Skeletal muscle satellite cell (primary cell): ENCODE results near the gene CACNB3.
"Not testable (repeated sequence)": the region's sequence is repeated elsewhere in the genome, so short reads cannot be mapped to it uniquely, and the experiment has no call there.

Experiments
- H3K27me3 ChIP-seq: 2 replicates; pipeline ENCODE4 v1.7.0; 2013; ENCODE audit warnings: low read length; ENCODE audit not compliant: control insufficient read depth, insufficient read depth
- H3K36me3 ChIP-seq: 2 replicates; pipeline ENCODE4 v1.7.0; 2013; ENCODE audit warnings: mild to moderate bottlenecking, control low read depth, low read length; ENCODE audit not compliant: insufficient read depth
- H3K4me1 ChIP-seq: 2 replicates; pipeline ENCODE4 v1.7.0; 2013; ENCODE audit warnings: low read length; ENCODE audit not compliant: control insufficient read depth, insufficient read depth
- H3K4me2 ChIP-seq: 2 replicates; pipeline ENCODE4 v1.7.0; 2013; ENCODE audit warnings: mild to moderate bottlenecking, low read length
- H3K4me3 ChIP-seq: 2 replicates; pipeline ENCODE4 v1.7.0; 2013; ENCODE audit warnings: low read length
- H3K9ac ChIP-seq: 2 replicates; pipeline ENCODE4 v1.7.0; 2013; ENCODE audit warnings: mild to moderate bottlenecking, low read depth, low read length, moderate library complexity
- H3K9me3 ChIP-seq: replicated peaks from 2 replicates; pipeline ENCODE4 v1.7.0; 2013; ENCODE audit warnings: mild to moderate bottlenecking, control low read depth, low read length

The CACNB3 gene

GRCh38 chr12:48824905-48825304 lies 6.6 kb downstream of the CACNB3 start:
- Histone ChIP-seq H3K4me3 (no peak overlapping the region), H3K4me2 (no peak overlapping the region), H3K27me3 (no peaks in the 10 kb centered on the region), H3K36me3 (peaks cover 60% of the 10 kb centered on the region), H3K9ac (no peak overlapping the region), H3K4me1 (no peaks in the 10 kb centered on the region), H3K9me3 (no peaks in the 10 kb centered on the region)

- peaks cover 69% of the 10 kb centered on the region for H3K36me3 ChIP-seq
- H3K4me1 ChIP-seq, result no peaks in the 10 kb centered on the region
- no peak overlapping the region for H3K4me3 ChIP-seq
- no peak overlapping the region for H3K4me2 ChIP-seq
- no peak overlapping the region for H3K9ac ChIP-seq
- no peaks in the 10 kb centered on the region for H3K27me3 ChIP-seq
- H3K9me3 ChIP-seq, result no peaks in the 10 kb centered on the region
Measured at GRCh38 chr12:48826209-48826855, 8.0 kb downstream of the CACNB3 start.

- Histone ChIP-seq H3K4me2 (no peak overlapping the region), H3K9ac (no peak overlapping the region), H3K27me3 (no peaks in the 10 kb centered on the region), H3K4me3 (no peak overlapping the region), H3K36me3 (peaks cover 76% of the 10 kb centered on the region), H3K9me3 (no peaks in the 10 kb centered on the region), H3K4me1 (no peaks in the 10 kb centered on the region)
Measured at GRCh38 chr12:48827026-48827425, 8.7 kb downstream of the CACNB3 start.

- H3K36me3 ChIP-seq, result peaks cover 81% of the 10 kb centered on the region
- no peak overlapping the region for H3K4me2 ChIP-seq
- no peak overlapping the region for H3K4me3 ChIP-seq
- no peak overlapping the region for H3K9ac ChIP-seq
- no peaks in the 10 kb centered on the region for H3K9me3 ChIP-seq
- no peaks in the 10 kb centered on the region for H3K4me1 ChIP-seq
- H3K27me3 ChIP-seq, result no peaks in the 10 kb centered on the region
Measured at GRCh38 chr12:48827513-48828096, 9.3 kb downstream of the CACNB3 start.

- Histone ChIP-seq H3K9me3 (no peaks in the 10 kb centered on the region), H3K4me2 (no peak overlapping the region), H3K27me3 (no peaks in the 10 kb centered on the region), H3K4me3 (no peak overlapping the region), H3K4me1 (no peaks in the 10 kb centered on the region), H3K36me3 (peaks cover 88% of the 10 kb centered on the region), H3K9ac (no peak overlapping the region)
Measured at GRCh38 chr12:48828293-48828692, 10.0 kb downstream of the CACNB3 start.

GRCh38 chr12:48828841-48829575 lies 10.7 kb downstream of the CACNB3 start:
- Histone ChIP-seq H3K4me2 (no peak overlapping the region), H3K4me3 (no peak overlapping the region), H3K36me3 (peaks cover 92% of the 10 kb centered on the region), H3K4me1 (no peaks in the 10 kb centered on the region), H3K9me3 (no peaks in the 10 kb centered on the region), H3K27me3 (no peaks in the 10 kb centered on the region), H3K9ac (no peak overlapping the region)

GRCh38 chr12:48831257-48831656 lies 13.0 kb downstream of the CACNB3 start:
- no peak overlapping the region for H3K4me2 ChIP-seq
- H3K9ac ChIP-seq, result no peak overlapping the region
- no peak overlapping the region for H3K4me3 ChIP-seq
- H3K9me3 ChIP-seq, result no peaks in the 10 kb centered on the region
- no peaks in the 10 kb centered on the region for H3K4me1 ChIP-seq
- H3K36me3 ChIP-seq, result peaks cover 84% of the 10 kb centered on the region
- no peaks in the 10 kb centered on the region for H3K27me3 ChIP-seq

- H3K9ac ChIP-seq, result no peak overlapping the region
- peaks cover 86% of the 10 kb centered on the region for H3K36me3 ChIP-seq
- H3K4me3 ChIP-seq, result no peak overlapping the region
- no peak overlapping the region for H3K4me2 ChIP-seq
- no peaks in the 10 kb centered on the region for H3K27me3 ChIP-seq
- no peaks in the 10 kb centered on the region for H3K9me3 ChIP-seq
- H3K4me1 ChIP-seq, result no peaks in the 10 kb centered on the region
Measured at GRCh38 chr12:48832321-48833060, 14.2 kb downstream of the CACNB3 start.

GRCh38 chr12:48838048-48838447 lies 19.8 kb downstream of the CACNB3 start:
- Histone ChIP-seq H3K36me3 (peaks cover 55% of the 10 kb centered on the region), H3K27me3 (no peaks in the 10 kb centered on the region), H3K4me3 (no peak overlapping the region), H3K9me3 (no peaks in the 10 kb centered on the region), H3K4me2 (no peak overlapping the region), H3K9ac (no peak overlapping the region), H3K4me1 (no peaks in the 10 kb centered on the region)

GRCh38 chr12:48842021-48842420 lies 23.7 kb downstream of the CACNB3 start:
- not testable (repeated sequence) for H3K4me3 ChIP-seq, H3K4me2 ChIP-seq, H3K27me3 ChIP-seq, H3K9me3 ChIP-seq, H3K4me1 ChIP-seq, H3K9ac ChIP-seq
- H3K36me3 ChIP-seq, result peaks cover 51% of the 10 kb centered on the region

GRCh38 chr12:48851883-48852733 lies 33.8 kb downstream of the CACNB3 start, which contains the start of gene DDX23:
DDX23 (minus strand) TSS chr12:48852163; CDS start chr12:48845782, 6,381 bp downstream.
- Histone ChIP-seq H3K9ac (peak within 1 kb of the TSS; percentile 93), H3K27me3 (peaks cover 7% of the 10 kb centered on the region), H3K4me3 (peak within 1 kb of the TSS; percentile 89), H3K4me1 (peaks cover 20% of the 10 kb centered on the region), H3K9me3 (no peaks in the 10 kb centered on the region), H3K4me2 (peak within 1 kb of the TSS; percentile 82), H3K36me3 (no peaks in the 10 kb centered on the region)
